HCT116 (cell line): ENCODE data around the gene CHKA. TPM values are rescaled to one million over a fixed set of nuclear protein-coding genes. Genes with fewer than 3 reads are reported as not detected.
A peak's percentile ranks its signal among the peaks of the same experiment; 100 is the strongest.

Experiments
- ATAC-seq: fragments of 200-7000 bp; cut with Tn5 transposase; 2 replicates; pipeline ENCODE4 v1.9.1; 2020; ENCODE audit warnings: mild to moderate bottlenecking, moderate library complexity
- BruUV-seq: library from RNA; stranded (reverse); fragments of 400-500 nt; replicated peaks from 2 replicates; lab custom pipeline; 2021; lab: Mats Ljungman, UMichigan
- CTCF ChIA-PET: fragments of 300-600 bp; sonication (Branson Sonifier 250); formaldehyde crosslinking; loops from one replicate; lab custom pipeline; 2021; ENCODE audit warnings: antibody characterized with exemption; lab: Charles Lee
- POLR2A ChIA-PET: fragments of 300-600, 350-600 bp; sonication (Branson Sonifier 250); formaldehyde crosslinking; loops from one replicate; lab custom pipeline; 2021; ENCODE audit warnings: antibody characterized with exemption; lab: Charles Lee
- RAD21 ChIA-PET, 2 experiments: fragments of 300-600 bp; sonication (Branson Sonifier 250); formaldehyde crosslinking; loops; one replicate each; lab custom pipeline; 2023; ENCODE audit warnings: low total read pairs in 2 of 2; ENCODE audit not compliant: uncharacterized antibody in 2 of 2, unreplicated experiment in 2 of 2, low non-redundant PET in 1 of 2; lab: Charles Lee
- DNase-seq: peaks from one replicate; pipeline ENCODE4 v3.0.0-alpha.2; 2010; ENCODE audit warnings: low read depth, low spot score
- H2AFZ ChIP-seq: fragments of 200-600 bp; shearing (Covaris generic), sonication (generic); 2 replicates; pipeline ENCODE4 v1.6.1; 2017; ENCODE audit warnings: low read depth, mixed run types, mixed read lengths, antibody characterized with exemption, low read length; ENCODE audit not compliant: poor library complexity, severe bottlenecking
- H3K27ac ChIP-seq: 2 replicates; pipeline ENCODE4 v1.5.1; 2012; ENCODE audit warnings: low read depth, low read length
- H3K27me3 ChIP-seq: fragments of 200-600 bp; sonication (generic); 2 replicates; pipeline ENCODE4 v1.6.1; 2016; ENCODE audit warnings: mixed run types, low read length, mixed read lengths; ENCODE audit not compliant: insufficient read depth
- H3K36me3 ChIP-seq, 2 experiments: fragments of 200-500 bp in 1 of 2; fragments of 200-600 bp in 1 of 2; sonication (Bioruptor generic) in 1 of 2; sonication (generic) in 1 of 2; 2 replicates each; pipeline versions ENCODE4 v1.5.1 to v1.6.1; 2014 to 2016; ENCODE audit warnings: low read length in 2 of 2, inconsistent platforms in 1 of 2, mixed read lengths in 1 of 2, mixed run types in 1 of 2; ENCODE audit not compliant: insufficient read depth in 2 of 2, control insufficient read depth in 1 of 2
- H3K4me1 ChIP-seq, 2 experiments: fragments of 200-600 bp in 1 of 2; sonication (generic) in 1 of 2; 2 replicates each; pipeline versions ENCODE4 v1.5.1 to v1.6.1; 2012 to 2017; ENCODE audit warnings: low read length in 2 of 2, inconsistent platforms in 1 of 2, mild to moderate bottlenecking in 1 of 2, mixed read lengths in 1 of 2, mixed run types in 1 of 2, moderate library complexity in 1 of 2; ENCODE audit not compliant: insufficient read depth in 2 of 2, control insufficient read depth in 1 of 2
- H3K4me2 ChIP-seq: fragments of 200-600 bp; sonication (generic); 2 replicates; pipeline ENCODE4 v1.6.1; 2017; ENCODE audit warnings: mixed run types, low read length, mixed read lengths
- H3K4me3 ChIP-seq, 2 experiments: fragments of 200-600 bp in 1 of 2; sonication (generic) in 1 of 2; replicated peaks in 1 of 2; 2 replicates each; pipeline ENCODE4 v1.5.1; 2011 to 2016; ENCODE audit warnings: low read length in 2 of 2, control low read depth in 1 of 2, low read depth in 1 of 2, mild to moderate bottlenecking in 1 of 2, mixed read lengths in 1 of 2, mixed run types in 1 of 2
- H3K79me2 ChIP-seq: fragments of 200-600 bp; sonication (generic); 2 replicates; pipeline ENCODE4 v1.6.1; 2017; ENCODE audit warnings: mild to moderate bottlenecking, mixed run types, low read length, moderate library complexity, mixed read lengths; ENCODE audit not compliant: insufficient read depth
- H3K9ac ChIP-seq: fragments of 200-600 bp; sonication (generic); 2 replicates; pipeline ENCODE4 v1.6.1; 2016; ENCODE audit warnings: low read length, mixed read lengths
- H3K9me2 ChIP-seq: fragments of 200-600 bp; sonication (generic), shearing (Covaris generic); 2 replicates; pipeline ENCODE4 v1.6.1; 2017; ENCODE audit warnings: mixed run types, mild to moderate bottlenecking, moderate library complexity; ENCODE audit not compliant: insufficient read depth
- H3K9me3 ChIP-seq, 2 experiments: fragments of 200-500 bp in 1 of 2; fragments of 200-600 bp in 1 of 2; sonication (Bioruptor generic) in 1 of 2; sonication (generic) in 1 of 2; 2 replicates each; pipeline ENCODE4 v1.6.1; 2014 to 2017; ENCODE audit warnings: low read length in 2 of 2, mixed read lengths in 2 of 2, inconsistent platforms in 1 of 2, low read depth in 1 of 2, mild to moderate bottlenecking in 1 of 2, mixed run types in 1 of 2, moderate library complexity in 1 of 2; ENCODE audit not compliant: control insufficient read depth in 1 of 2, insufficient read depth in 1 of 2
- H4K20me1 ChIP-seq: fragments of 200-600 bp; sonication (generic), shearing (Covaris generic); 2 replicates; pipeline ENCODE4 v1.6.1; 2017; ENCODE audit warnings: mixed run types, mild to moderate bottlenecking, moderate library complexity; ENCODE audit not compliant: insufficient read depth
- CBX3 ChIP-seq: IDR thresholded peaks from 2 replicates; pipeline ENCODE4 v1.6.1; 2012; ENCODE audit warnings: low read depth
- EGR1 ChIP-seq: IDR thresholded peaks from 2 replicates; pipeline ENCODE4 v1.6.1; 2012; ENCODE audit warnings: low read depth
- ELF1 ChIP-seq: IDR thresholded peaks from 2 replicates; pipeline ENCODE4 v1.6.1; 2012; ENCODE audit warnings: low read depth, borderline replicate concordance
- EZH2 ChIP-seq: fragments of 200-600 bp; sonication (generic); IDR thresholded peaks from 2 replicates; pipeline ENCODE4 v1.6.1; 2017; ENCODE audit warnings: antibody characterized with exemption, mixed run types
- EZH2phosphoT487 ChIP-seq: fragments of 200-600 bp; IDR thresholded peaks from 2 replicates; pipeline ENCODE4 v1.6.1; 2018; ENCODE audit warnings: antibody characterized with exemption, borderline replicate concordance
- FOSL1 ChIP-seq: IDR thresholded peaks from 2 replicates; pipeline ENCODE4 v1.6.1; 2012; ENCODE audit warnings: low read depth
- POLR2A ChIP-seq: IDR thresholded peaks from 2 replicates; pipeline ENCODE4 v1.7.0; 2011; ENCODE audit warnings: borderline replicate concordance; ENCODE audit not compliant: insufficient read depth, insufficient read length; ENCODE audit errors: extremely low read depth
- POLR2AphosphoS5 ChIP-seq: IDR thresholded peaks from 2 replicates; pipeline ENCODE4 v1.6.1; 2011; ENCODE audit warnings: mild to moderate bottlenecking, low read depth, low read length, moderate library complexity
- RAD21 ChIP-seq: IDR thresholded peaks from 2 replicates; pipeline ENCODE4 v1.6.1; 2012; ENCODE audit warnings: low read depth, mild to moderate bottlenecking
- SIN3A ChIP-seq: IDR thresholded peaks from 2 replicates; pipeline ENCODE4 v1.6.1; 2012; ENCODE audit warnings: low read depth
- TCF7L2 ChIP-seq: IDR thresholded peaks from 2 replicates; pipeline ENCODE4 v1.7.0; 2011; ENCODE audit warnings: borderline replicate concordance, inconsistent platforms; ENCODE audit not compliant: insufficient read depth, insufficient read length; ENCODE audit errors: extremely low read depth
- intact Hi-C: fragments of 100-400 bp; cut with micrococcal nuclease; formaldehyde crosslinking; loops from 2 replicates; pipeline ENCODE4 v1.10.0; 2022
- total RNA-seq: library from RNA; stranded (reverse); gene quantifications from one replicate; pipeline ENCODE4 v1.2.1, GENCODE V29; 2021; ENCODE audit not compliant: unreplicated experiment
- TF ChIP-seq, protein P1 (sequence below): IDR thresholded peaks from 2 replicates; pipeline ENCODE4 v1.6.1; 2011; ENCODE audit warnings: mild to moderate bottlenecking, low read length, moderate library complexity; ENCODE audit not compliant: insufficient replicate concordance; ENCODE audit errors: extremely low read depth
- TF ChIP-seq, protein P2 (sequence below): IDR thresholded peaks from 2 replicates; pipeline ENCODE4 v1.6.1; 2012
- TF ChIP-seq, protein P3 (sequence below): IDR thresholded peaks from 2 replicates; pipeline ENCODE4 v1.6.1; 2012; ENCODE audit warnings: low read depth

CHKA gene
- total RNA-seq, 1 experiment from 2014 or later: 33.1 TPM

DNA sequence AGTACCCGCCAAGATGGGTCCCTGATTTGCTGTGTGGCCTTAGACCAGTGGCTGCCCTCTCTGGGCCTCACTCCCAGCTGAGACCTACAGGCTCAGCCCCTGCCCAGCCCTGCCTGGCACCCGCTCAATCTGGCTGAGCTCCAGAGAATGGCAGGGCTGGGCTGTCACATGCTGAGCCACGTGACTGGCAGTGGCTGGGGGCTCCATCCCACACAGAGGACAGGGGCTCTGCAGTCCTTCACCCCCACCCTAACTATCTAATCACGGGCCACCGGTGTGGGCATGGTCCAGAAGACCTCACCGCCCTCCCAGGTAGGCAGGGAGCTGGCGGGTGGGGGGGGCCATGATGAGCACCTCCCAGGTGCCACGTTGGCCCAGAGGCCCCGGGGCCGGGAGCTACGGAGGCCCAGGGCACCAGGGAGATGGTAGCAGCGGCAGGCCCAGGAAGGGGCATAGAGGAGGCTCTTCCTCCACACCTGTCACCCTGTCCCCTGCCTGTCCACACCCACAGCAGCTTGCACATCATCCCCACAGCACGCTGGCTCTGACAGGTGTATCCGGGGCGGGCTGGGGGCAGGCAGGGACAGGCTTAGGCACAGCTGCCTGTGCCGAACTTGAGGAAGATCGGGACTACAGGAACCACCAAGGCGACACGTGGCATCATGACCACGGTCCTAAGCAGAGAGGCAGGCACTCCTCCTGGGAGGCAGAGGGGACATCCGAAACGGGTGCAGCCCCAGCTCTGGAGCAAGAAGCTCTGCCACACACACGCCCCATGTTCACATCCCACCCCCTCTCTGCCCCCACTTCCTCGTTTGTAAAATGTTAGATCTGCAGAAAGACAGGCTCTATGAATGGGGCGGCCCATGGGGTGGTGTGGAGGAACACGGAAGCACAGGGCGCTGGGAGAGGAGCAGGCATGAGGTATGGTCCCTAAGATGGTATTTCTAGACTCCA, 112.5 kb downstream of the CHKA start:
- BruUV-seq: no TSS peak
- ATAC-seq (no peak), DNase-seq (no peak)
- ChIA-PET CTCF (interaction anchor here (1.6 to 2.1 kb wide), 2 partner anchors 12 to 203 kb away, joined by 4 to 9 read pairs; no protein-coding TSS in a partner anchor), RAD21 (interaction anchor here in 1 of 2 experiments (0.6 kb wide), 1 partner anchor 20 kb away, joined by 3 read pairs; no protein-coding TSS in a partner anchor), POLR2A (no interaction called here)
- H3K4me3 ChIP-seq: no peak overlapping the region
- peak overlapping the region; percentile 96 for H3K27ac ChIP-seq
- H3K27me3 ChIP-seq: no peaks in the 10 kb centered on the region
- no peaks in the 10 kb centered on the region for H3K9me2 ChIP-seq
- 0 out of 2 replicates have a peak, but pooled peaks cover 16% of the 10 kb centered on the region for H3K79me2 ChIP-seq
- H3K36me3 ChIP-seq: no peaks in the 10 kb centered on the region
- TF ChIP-seq POLR2AphosphoS5 (no peak), EGR1 (no peak), RAD21 (no peak), CBX3 (no peak), EZH2phosphoT487 (no peak), SIN3A (no peak), POLR2A (no peak), FOSL1 (no peak), TCF7L2 (no peak), EZH2 (no peak), ELF1 (no peak)
- TF ChIP-seq, protein P1, sequence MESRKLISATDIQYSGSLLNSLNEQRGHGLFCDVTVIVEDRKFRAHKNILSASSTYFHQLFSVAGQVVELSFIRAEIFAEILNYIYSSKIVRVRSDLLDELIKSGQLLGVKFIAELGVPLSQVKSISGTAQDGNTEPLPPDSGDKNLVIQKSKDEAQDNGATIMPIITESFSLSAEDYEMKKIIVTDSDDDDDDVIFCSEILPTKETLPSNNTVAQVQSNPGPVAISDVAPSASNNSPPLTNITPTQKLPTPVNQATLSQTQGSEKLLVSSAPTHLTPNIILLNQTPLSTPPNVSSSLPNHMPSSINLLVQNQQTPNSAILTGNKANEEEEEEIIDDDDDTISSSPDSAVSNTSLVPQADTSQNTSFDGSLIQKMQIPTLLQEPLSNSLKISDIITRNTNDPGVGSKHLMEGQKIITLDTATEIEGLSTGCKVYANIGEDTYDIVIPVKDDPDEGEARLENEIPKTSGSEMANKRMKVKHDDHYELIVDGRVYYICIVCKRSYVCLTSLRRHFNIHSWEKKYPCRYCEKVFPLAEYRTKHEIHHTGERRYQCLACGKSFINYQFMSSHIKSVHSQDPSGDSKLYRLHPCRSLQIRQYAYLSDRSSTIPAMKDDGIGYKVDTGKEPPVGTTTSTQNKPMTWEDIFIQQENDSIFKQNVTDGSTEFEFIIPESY: no peak
- TF ChIP-seq, protein P2, sequence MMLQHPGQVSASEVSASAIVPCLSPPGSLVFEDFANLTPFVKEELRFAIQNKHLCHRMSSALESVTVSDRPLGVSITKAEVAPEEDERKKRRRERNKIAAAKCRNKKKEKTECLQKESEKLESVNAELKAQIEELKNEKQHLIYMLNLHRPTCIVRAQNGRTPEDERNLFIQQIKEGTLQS: no peak
- TF ChIP-seq, protein P3, sequence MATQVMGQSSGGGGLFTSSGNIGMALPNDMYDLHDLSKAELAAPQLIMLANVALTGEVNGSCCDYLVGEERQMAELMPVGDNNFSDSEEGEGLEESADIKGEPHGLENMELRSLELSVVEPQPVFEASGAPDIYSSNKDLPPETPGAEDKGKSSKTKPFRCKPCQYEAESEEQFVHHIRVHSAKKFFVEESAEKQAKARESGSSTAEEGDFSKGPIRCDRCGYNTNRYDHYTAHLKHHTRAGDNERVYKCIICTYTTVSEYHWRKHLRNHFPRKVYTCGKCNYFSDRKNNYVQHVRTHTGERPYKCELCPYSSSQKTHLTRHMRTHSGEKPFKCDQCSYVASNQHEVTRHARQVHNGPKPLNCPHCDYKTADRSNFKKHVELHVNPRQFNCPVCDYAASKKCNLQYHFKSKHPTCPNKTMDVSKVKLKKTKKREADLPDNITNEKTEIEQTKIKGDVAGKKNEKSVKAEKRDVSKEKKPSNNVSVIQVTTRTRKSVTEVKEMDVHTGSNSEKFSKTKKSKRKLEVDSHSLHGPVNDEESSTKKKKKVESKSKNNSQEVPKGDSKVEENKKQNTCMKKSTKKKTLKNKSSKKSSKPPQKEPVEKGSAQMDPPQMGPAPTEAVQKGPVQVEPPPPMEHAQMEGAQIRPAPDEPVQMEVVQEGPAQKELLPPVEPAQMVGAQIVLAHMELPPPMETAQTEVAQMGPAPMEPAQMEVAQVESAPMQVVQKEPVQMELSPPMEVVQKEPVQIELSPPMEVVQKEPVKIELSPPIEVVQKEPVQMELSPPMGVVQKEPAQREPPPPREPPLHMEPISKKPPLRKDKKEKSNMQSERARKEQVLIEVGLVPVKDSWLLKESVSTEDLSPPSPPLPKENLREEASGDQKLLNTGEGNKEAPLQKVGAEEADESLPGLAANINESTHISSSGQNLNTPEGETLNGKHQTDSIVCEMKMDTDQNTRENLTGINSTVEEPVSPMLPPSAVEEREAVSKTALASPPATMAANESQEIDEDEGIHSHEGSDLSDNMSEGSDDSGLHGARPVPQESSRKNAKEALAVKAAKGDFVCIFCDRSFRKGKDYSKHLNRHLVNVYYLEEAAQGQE: no peak
- peak overlapping the region; percentile 97 for H3K4me2 ChIP-seq
- intact Hi-C loops: no loop called here
- peaks cover 58 to 76% of the 10 kb centered on the region in 2 experiments for H3K4me1 ChIP-seq
- H2AFZ ChIP-seq: no peak overlapping the region
- peak overlapping the region; percentile 86 for H3K9ac ChIP-seq
- no peaks in the 10 kb centered on the region for H3K9me3 ChIP-seq
- H4K20me1 ChIP-seq: no peaks in the 10 kb centered on the region
